IMR-90 (cell line): Measurements from ENCODE around the gene GALNT8.

Experiments
- BHLHE40 ChIP-seq: fragments of 150-350 bp; IDR thresholded peaks from 2 replicates; pipeline ENCODE4 v1.6.1; 2016; ENCODE audit warnings: mild to moderate bottlenecking, low read depth, low read length
- CEBPB ChIP-seq: IDR thresholded peaks from 2 replicates; pipeline ENCODE4 v1.6.1; 2012; ENCODE audit warnings: low read depth, low read length, improper control_type of control experiment
- MAFK ChIP-seq: IDR thresholded peaks from 2 replicates; pipeline ENCODE4 v1.6.1; 2012; ENCODE audit warnings: low read depth, low read length, improper control_type of control experiment
- POLR2A ChIP-seq: IDR thresholded peaks from 2 replicates; pipeline ENCODE4 v1.6.1; 2012; ENCODE audit warnings: mild to moderate bottlenecking, low read depth, low read length
- RAD21 ChIP-seq: IDR thresholded peaks from 2 replicates; pipeline ENCODE4 v1.6.1; 2012; ENCODE audit warnings: low read length, improper control_type of control experiment
- RCOR1 ChIP-seq: IDR thresholded peaks from 2 replicates; pipeline ENCODE4 v1.6.1; 2012; ENCODE audit warnings: mild to moderate bottlenecking, low read length, improper control_type of control experiment; ENCODE audit not compliant: insufficient replicate concordance
- RFX5 ChIP-seq: IDR thresholded peaks from 2 replicates; pipeline ENCODE4 v1.8.0; 2012; ENCODE audit warnings: low read depth, mild to moderate bottlenecking, low read length, moderate library complexity
- TF ChIP-seq, protein P1 (sequence below): conservative IDR thresholded peaks from 2 replicates; pipeline ENCODE4 v1.5.1; 2012; ENCODE audit warnings: mild to moderate bottlenecking, low read depth, low read length, improper control_type of control experiment
- TF ChIP-seq, protein P2 (sequence below): fragments of 150-350 bp; IDR thresholded peaks from 2 replicates; pipeline ENCODE4 v1.6.1; 2016; ENCODE audit warnings: low read depth, mild to moderate bottlenecking, low read length, moderate library complexity, borderline replicate concordance

DNA sequence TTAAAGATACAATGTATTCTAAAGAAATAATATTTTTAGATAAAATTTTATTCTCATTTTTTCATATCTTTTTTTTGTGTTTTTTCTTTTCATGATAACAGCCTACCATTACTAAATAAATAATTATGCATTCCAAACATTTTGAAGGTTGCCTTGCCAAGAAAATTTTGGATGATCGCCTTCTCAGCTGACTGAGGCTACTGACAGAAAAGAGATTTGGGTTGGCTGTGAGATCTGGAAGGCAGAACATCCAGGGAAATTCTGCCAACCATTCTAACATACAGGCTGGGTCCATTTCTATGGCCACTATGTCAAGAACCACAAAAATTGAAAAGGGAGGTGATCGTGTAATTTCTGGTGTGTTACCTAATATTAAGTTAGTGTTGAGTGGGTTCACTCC, 48.1 kb downstream of the GALNT8 start:
- TF ChIP-seq RAD21 (no peak), MAFK (no peak), POLR2A (no peak), RFX5 (no peak), CEBPB (no peak), RCOR1 (no peak), BHLHE40 (no peak)
- TF ChIP-seq, protein P1, sequence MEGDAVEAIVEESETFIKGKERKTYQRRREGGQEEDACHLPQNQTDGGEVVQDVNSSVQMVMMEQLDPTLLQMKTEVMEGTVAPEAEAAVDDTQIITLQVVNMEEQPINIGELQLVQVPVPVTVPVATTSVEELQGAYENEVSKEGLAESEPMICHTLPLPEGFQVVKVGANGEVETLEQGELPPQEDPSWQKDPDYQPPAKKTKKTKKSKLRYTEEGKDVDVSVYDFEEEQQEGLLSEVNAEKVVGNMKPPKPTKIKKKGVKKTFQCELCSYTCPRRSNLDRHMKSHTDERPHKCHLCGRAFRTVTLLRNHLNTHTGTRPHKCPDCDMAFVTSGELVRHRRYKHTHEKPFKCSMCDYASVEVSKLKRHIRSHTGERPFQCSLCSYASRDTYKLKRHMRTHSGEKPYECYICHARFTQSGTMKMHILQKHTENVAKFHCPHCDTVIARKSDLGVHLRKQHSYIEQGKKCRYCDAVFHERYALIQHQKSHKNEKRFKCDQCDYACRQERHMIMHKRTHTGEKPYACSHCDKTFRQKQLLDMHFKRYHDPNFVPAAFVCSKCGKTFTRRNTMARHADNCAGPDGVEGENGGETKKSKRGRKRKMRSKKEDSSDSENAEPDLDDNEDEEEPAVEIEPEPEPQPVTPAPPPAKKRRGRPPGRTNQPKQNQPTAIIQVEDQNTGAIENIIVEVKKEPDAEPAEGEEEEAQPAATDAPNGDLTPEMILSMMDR, result no peak
- TF ChIP-seq, protein P2, sequence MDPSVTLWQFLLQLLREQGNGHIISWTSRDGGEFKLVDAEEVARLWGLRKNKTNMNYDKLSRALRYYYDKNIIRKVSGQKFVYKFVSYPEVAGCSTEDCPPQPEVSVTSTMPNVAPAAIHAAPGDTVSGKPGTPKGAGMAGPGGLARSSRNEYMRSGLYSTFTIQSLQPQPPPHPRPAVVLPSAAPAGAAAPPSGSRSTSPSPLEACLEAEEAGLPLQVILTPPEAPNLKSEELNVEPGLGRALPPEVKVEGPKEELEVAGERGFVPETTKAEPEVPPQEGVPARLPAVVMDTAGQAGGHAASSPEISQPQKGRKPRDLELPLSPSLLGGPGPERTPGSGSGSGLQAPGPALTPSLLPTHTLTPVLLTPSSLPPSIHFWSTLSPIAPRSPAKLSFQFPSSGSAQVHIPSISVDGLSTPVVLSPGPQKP, result no peak
